COLO668 (cell line): ENCODE data around the gene METTL17.
"Not testable (repeated sequence)": the region's sequence is repeated elsewhere in the genome, so short reads cannot be mapped to it uniquely, and the experiment has no call there.

Experiments used
- DNase-seq: peaks from one replicate; lab custom pipeline; 2025; ENCODE audit not compliant: unreplicated experiment; lab: John Stamatoyannopoulos, UW

Gene METTL17

DNA sequence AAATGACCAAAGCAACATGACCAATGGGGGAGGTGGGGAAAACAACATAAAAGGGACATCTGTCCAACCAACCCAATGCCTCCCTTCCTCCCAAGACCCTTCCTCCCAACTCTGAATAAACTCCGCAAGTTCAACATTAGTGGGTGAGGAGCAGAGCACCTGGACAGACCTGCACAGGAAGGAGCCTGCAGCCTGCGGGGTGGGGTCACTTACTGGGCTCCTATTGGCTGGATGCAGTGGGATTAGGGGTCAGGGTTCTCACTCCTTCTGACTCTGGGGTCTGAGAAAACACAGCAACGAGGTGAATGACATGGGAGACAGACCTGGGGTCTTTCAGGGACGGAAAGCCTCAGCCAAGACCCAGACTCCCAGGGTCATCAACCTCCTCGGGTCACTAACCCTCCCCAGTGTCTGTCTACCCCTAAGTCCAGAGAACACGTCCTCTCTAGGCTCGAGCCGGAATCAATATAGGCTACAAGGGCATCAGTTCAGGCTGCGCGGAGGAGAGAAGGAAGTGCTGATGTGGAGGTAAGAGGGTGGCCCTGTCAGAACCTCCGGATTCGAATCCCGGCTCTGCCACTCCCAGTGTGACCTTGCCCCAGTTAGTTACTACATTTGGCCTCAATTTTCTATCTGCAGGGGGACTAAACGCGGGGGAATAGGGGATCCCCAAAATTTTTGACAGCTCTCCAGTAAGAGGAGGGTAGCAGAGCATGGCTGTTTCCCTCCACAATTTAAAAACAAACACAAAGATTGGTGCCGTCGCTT, 34.2 kb downstream of the METTL17 start:
- no peak for DNase-seq

DNA sequence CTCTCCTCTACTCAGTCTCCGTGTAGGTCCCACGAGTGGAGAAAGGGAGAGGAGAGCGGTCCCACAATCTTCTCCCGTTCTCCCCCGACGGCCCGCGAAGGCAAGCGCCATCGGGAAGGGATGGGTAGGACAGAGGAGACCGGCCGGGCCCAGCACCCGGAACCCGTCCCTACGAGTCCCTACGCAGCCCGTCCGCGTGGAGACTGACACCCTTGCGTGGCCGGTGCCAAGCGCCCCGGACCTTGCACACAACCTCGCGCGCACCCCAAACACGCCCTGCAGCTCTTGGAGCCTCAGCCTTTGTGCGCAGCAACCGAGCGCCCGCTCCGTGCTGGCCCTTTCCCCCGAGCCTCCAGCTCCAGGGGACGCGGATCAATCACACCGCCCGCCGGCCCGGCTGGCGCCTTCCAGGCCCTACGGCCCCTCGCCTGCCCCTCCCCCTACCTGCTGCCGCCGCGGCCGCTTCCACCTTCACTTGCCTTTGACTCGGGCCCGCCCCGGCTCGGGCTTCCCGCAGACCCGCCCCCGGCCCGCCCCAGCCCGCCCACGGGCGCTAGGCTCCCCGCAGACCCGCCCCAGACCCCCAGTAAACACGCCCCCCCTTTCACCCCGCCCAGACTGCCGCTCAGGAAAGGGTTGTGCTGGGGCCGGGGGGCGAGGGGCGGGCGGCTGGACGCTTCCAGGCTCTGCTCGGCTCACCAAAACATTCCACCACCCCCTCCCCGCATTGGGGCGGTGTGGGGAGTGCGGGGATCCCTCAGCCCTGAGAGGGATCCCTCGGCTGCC, 35.0 kb downstream of the METTL17 start, which contains the start of gene NDRG2:
NDRG2 (minus strand) TSS at position 477 of the 786 bp plus-strand sequence. CDS start 1,746 bp downstream, outside the sequence.
- peak; percentile 14 for DNase-seq

DNA sequence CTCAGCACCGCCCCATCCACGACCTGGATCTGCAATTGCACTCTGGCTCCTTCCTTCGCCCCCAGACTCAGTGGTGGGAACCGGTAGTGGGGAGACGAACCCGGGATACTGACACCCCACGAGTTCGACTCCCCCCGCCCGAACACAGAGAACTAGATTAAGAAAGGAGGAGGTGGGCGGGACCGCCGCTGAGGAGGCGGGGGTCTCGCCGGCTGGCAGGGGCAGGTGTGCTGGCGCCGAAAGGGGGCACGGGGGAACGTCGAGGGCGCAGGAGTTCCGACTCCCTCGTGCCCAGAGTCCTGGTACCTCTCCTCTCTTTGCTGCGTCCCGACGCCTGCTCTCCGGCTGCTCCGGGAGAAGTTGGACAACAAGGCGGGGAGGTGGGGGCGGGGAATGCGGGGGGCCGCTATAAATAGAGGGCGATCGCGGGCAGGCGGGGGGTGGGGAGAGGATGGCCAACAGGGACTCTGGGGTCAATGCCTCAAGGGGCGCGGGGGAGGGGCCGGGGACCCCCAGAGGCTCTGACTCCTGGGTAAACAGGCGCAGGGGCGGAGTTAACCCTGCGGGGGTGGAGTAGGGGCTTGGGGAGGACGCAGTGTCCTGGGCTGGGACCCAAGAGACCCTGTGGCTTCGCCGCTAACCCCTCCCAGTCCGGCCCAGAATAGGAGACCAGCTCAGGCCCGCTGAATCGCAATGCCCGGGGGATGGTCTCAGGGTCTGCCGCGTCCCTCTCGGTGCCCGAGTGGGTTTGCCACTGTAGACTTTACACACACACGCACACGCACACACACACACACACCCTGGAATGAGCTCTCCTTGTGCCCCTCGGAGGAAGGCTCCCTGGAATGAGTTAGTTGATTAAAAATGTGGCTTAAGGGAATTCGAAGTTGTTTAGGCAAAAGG, 35.8 kb downstream of the METTL17 start:
- no peak for DNase-seq

DNA sequence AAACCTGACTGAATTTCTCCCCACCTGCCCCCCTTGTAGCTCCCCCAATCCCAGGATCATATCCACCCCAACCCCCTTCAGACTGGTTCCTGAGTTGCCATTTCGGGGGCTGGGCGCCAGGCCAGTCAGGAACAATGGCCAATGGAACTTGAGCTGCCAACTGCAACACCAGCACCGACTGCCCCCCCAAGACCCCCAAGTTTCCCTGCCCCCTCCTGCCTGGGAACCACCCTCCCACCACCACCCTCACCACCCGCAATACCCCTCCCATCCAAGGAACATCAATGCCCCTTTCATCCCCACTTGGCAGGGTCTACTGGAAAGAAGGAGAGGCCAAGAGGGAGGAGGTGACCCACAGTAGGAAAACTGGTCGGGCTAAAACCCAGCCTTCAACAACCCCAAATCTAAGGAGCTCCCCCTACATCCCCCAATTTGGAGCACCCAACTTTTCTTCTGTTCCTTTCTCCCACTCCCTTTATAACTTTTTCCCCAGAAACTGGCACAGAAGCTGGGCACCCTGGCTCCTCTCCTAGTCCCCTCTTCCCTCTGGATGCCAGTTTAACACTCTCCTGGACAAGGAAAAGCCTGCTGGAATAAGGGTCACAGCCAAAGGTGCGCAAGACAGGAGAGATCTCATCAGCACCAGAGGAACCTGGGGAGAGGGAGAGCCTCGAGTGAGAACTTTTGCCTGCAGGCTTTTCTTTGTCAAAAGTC, 36.7 kb downstream of the METTL17 start:
- no peak for DNase-seq

DNA sequence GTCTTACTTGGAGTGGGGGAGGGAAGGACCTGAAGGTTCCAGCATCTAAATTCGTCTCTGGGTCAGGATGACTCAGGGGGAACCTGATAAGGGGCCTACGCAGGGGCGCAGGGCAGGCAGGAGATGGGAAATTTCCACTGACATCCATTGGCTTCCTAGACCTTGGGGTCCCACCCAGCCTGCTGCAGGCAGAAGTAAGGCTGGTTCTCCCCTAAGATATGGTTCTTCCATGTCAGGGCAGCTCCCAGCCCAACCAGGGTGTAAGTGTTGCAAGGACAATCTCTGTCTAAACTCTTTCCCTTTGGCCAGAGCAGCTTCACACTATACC, 37.2 kb downstream of the METTL17 start:
- DNase-seq: no peak

DNA sequence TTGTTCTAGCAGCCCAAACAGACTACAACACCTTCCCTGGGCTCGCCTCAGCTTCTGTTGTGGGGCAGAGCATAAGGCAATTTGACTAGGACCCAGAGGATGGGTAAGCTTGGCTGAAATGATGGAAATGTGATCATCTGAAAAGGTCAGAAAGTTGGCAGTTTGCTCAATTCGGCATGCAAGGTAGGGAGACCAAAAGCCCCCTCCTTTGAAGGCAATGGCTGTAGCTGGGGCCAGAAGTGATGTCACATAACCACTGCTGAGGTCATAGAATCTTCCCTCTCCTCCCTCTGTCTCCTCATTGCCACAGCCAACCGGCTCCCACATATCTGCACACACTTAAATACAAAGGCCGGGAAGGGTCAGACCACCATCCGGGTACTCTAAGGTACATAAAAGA, 40.1 kb downstream of the METTL17 start, which contains the start of gene TPPP2:
TPPP2 (plus strand) TSS at position 301 of the 400 bp plus-strand sequence. CDS start 365 bp downstream, outside the sequence.
- DNase-seq: no peak

DNA sequence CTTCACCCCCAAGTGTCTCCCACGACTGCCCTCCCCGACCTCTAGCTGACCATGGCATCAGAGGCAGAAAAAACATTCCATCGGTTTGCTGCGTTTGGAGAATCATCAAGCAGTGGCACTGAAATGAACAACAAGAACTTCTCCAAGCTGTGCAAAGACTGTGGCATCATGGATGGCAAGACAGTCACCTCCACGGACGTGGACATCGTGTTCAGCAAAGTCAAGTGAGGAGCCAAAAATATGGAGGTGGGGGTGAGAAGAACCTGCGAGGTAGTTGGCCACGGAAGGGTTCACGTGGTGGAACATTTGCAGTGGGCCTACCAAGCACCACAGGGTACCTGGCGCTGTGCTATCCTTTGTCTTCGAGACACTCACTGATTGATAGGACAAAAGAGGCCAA, 40.8 kb downstream of the METTL17 start:
- no peak for DNase-seq

DNA sequence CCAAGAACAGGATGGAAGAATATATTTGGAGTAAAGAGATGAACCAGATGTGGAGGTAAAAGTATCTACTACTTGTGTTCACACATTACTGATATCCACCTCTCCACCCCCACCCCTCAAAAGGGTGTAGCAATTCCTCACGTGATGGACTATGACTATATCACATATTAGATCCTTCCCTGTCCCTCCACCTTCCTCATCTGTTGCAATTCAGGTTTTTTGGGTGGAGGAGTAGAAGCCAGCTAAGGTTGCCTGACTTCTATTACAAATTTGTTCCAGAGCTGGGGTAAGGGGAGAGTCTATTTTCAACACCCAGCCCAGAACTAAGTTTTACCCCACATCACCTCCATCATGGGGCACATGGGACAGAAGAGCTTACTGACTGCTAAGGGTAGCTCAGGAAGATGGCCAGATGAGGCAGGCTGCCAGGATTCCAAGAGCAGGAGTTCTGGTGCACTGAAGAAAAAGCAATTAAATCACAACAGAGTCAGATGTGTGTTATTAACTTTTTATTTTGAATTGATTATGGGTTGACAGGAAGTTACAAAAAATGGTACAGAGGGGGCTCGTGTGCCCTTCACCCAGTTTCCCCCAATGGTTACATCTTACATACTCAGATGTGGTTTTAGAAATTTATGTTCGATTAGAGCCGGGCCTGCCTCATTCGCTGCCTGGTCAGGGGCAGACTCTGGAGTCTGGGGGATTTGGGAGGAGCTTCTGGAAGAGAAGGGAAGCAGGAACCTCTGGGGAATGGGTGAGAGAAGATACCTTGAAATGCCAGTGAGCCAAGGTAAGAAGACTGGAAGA, 42.7 kb downstream of the METTL17 start:
- DNase-seq: no peak

DNA sequence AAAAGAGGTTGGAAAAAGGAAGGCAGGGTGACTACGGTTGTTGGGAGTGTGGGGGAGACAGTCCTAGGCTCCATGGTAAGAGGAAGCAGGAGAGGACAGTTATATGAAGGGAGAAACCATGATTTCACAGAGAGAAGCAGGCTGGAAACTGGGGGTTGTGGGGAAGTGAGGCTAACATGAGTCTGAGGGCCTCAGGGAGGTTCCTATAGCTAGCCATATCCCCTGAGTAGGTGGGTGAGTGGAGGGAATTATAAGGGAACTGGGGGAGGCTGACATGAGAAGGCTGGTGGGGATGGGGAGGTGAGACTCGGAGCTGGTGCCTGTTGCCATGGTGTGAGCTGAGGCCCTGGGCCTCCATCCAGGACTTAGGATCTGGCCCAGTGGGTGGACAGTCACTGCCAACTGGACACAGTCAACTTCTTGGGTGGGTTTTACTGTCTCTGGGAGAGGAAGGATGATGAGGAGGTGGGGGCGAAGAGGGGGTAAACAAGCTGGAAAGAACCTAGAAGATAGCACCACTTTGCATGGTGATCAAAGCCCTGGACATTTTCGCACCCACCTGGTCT, 43.4 kb downstream of the METTL17 start:
- no peak for DNase-seq

DNA sequence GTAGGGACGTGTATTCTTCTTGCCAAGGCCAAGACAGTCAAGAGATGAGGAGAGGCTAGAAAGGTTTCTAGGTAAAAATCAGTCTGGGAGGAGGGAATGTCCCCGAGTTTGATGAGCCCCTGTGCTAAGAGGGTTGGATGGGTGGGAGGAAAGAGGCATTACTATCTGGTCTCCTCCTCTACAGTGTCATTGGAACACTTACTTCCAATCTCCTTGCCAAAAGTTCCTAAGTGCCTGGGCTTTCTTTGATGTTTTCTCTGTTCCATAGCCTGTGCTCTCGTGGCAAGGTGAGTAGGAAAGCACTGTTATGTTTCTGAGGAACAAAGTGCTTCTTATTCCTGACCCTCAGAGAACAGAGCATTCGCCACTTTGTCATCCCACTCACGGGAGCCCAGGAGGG, 44.9 kb downstream of the METTL17 start, which contains the start of gene RNASE13:
RNASE13 (minus strand) TSS at position 101 of the 400 bp plus-strand sequence. CDS start 519 bp downstream, outside the sequence.
- DNase-seq: no peak

DNA sequence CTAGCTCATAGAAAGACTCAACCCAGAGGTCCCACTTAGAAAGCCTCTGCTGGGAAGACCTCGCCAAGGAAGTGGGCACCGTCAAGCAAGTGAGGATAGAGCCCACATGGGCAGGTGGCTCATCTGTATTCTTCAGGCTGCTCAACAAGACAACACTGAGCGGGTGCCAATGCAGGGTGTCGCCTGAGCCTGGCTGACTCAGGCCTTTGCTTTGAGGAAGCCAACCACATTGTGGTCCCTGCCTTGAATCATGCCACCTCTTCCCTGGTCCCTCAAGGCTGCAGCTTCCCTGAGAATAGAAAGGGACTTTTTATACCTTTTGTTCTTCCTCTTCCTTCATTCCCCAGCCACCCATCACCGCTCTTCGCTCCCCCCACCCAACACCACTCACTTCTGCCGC, 47.0 kb downstream of the METTL17 start:
- no peak for DNase-seq

DNA sequence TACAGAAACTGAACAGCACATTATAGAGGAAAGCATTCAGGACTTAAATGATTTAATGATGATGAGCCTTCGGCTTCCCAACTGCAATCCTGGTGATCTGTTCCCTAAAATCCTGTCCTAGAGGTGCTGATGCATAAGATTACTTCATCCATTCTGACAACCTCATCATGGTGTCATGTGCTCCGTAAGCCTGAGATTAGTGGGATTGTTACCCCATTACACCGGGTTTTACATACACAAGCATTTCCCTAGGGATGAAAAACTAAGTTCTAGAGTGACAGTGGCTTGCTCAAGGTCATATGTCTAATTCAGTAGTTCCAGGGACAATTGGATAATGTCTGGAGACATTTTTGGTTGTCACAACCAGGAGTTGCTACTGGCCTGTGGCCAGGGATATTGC, 47.4 kb downstream of the METTL17 start:
- DNase-seq: no peak

DNA sequence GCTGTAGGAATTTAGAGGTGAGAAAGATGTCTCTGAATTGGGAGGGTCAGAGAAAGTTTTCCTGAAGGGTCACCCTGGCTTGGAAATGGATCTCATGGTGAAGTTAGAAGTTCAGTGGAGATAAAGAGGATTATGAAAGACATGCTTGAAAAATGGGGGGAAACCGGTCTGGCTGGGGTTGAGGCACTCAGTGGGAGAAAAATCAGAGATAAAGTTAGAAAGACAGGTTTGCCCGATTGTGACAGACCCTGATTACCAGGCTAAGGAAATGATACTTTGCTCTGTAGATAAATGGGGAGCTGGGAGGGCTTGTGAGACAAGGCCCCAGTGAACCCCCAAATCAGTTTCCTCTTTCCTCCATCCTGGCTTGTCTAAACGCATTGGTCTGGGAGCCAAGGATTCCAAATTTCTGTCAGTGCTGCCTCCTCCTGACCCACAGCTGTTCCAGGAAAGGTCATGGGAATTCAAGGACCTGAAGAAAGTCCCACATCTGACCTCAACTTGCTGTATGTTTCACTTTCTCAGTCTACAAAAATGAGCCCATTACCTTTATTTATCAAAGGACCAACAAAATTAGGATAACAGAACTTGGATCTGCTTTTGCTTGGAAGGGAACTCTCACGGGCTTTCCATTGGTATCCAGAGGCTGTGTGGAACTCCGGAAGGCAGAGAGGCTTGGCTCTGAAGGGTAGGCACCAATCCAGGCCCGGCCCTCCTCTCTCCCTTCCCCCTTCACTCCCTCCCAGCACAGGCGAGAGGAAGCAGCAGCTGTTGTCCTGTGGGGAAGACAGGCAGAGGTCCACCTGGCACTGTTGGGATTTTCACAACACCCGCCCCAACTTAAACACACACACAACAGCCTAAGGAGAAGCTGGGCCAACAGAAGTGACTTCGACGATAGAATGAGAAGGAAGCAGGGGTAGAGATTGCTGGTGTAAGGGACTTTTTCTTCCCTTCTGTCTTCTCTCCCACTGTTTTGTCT, 49.0 kb downstream of the METTL17 start:
- DNase-seq: peak; percentile 9

DNA sequence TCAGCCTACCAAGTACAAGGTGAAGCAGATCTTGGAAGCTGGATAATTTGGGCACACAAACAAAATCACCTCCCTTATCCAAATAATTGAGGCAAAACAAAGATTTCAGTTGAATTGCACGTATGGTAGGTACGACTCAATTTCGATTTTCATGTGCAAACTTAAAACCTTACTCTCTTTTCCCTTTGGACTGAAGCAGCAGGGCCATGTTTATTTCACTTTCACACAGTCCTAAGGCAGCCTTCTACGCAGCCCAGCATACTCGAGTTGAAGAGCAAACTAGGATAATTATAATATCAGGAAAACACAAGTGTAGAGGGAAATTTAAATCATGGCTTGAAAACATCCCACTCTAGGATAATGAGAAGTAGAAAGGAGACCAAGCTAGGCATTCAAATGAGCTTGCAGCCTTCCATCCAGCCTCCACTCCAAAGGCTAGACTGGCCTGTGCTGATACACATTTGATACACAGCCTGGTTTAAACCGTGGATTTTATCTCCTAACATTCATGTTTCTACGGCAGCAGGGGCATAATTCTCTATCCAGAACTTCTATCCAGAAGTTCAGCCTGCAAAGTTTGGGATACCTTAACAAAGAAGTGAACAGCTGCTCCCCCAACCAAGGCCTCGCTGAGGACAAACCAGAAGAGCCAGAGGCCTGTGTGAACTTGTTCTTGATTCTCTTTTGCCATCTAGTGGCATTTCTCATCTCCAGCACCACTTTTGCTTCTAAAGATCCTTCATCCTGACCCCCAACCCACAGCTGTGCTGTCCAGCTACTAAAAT, 50.0 kb downstream of the METTL17 start:
- DNase-seq: no peak

DNA sequence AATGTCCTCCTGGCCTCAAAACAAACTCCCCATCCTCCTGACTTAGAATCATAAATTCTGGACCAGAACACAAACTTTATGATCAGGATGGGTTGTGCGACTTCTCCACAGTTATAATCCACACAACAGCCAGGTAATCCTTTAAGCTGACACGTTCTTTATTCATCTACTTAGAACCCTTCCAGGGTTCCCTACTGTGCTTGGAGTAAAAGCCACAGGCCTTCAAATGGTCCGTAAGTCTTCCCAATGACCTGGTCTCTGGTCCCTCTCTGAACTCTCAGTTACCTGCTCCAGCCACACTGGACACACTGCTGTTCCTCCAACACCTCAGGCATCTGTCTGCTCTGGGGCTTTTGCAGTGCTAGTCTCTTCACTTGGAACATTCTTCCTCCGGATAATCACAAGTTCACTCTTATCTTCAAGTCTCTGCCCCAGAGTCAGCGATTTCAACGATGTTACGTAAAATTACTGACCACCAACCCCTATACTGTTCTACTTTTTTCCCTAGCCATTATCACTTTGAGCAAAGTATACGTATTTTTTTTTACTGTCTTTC, 50.7 kb downstream of the METTL17 start:
- no peak for DNase-seq

DNA sequence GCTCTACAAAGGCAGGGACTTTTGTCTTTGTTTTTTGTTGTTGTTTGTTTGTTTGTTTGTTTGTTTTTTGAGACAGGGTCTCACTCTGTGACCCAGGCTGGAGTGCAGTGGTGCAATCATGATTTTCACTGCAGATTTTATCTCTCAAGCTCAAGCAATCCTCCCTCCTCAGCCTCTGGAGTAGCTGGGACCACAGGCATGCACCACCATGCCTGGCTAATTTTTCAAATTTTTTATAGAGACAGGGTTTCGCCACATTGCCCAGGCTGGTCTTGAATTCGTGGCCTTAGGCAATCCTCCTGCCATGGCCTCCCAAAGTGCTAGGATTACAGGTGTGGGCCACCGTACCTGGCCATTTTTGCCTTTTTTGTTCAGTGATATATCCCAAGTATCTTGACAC, 51.2 kb downstream of the METTL17 start:
- DNase-seq: not testable (repeated sequence)
